Measurements from ENCODE around the gene TGFBR3. TPM values are rescaled to one million over a fixed set of nuclear protein-coding genes. Genes with fewer than 3 reads are reported as not detected.
A peak's percentile ranks its signal among the peaks of the same experiment; 100 is the strongest.

The TGFBR3 gene
- total and polyA plus RNA-seq, 4 experiments from 2014 or later, result 34.5 to 47.3 (median 42.3) TPM

DNA sequence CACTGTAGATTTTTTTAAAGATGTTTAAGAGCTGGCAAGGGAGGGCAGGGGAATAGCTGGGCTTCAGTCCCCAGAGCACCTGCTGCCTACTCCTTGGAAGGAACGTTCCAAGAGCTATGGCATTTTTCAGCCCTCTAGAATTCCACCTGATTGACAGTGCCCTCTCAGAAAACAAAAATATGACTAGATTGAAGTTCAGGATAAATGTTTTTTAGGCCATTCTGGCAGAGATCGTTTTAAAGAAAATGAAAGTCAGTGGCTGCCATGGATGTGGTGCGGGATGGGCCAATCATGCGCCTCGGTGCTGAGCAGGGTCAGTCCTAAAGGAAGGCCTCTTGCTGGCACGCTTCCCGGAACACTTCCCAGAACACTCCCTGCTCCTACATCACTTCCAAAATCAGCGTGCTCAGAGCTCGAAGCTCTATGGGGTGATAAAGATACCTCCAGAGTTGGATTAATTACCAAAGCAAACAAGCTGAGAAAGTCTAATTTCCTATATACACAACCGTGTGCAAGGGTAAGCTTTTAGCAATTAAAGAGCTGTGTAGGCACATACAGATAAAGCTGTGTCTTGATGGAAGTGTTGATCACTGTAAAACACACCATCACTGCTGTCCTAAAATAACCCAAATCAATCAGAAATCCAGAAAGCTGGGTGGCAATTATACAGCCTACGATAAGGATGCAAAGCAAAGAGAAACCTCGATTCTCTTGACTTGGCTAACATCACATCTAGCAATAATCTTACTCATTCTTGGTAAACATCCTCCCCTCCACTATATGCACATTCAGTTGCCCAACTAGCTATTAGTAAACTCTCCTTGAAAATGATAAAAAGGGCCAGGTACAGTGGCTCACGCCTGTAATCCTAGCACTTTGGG lies 34.6 kb downstream of the TGFBR3 start:
- Histone ChIP-seq H3K9me3 (ENCODE audit: control insufficient read depth in 1 of 2, low read length in 2 of 2) (no peaks in the 10 kb centered on the region), H3K27me3 (ENCODE audit: insufficient read depth, low read length) (no peaks in the 10 kb centered on the region), H3K36me3 (ENCODE audit: insufficient read depth, low read length) (no peaks in the 10 kb centered on the region), H3K4me1 (ENCODE audit: insufficient read depth, low read length) (peaks cover under 1% of the 10 kb centered on the region), H3K27ac (ENCODE audit: low read depth, low read length) (no peak overlapping the region), H3K4me3 (ENCODE audit: low read length in 2 of 2) (no peak overlapping the region)
- intact Hi-C loops (cut with micrococcal nuclease), result no loop called here
- DNase-seq, result no peak
- Mint-ChIP-seq H3K27me3 (no peaks in the 10 kb centered on the region), H3K4me1 (peaks cover 9 to 33% (median 19%) of the 10 kb centered on the region in 4 donors), H3K27ac (peak overlapping the region in 1 of 7 donors; percentile 37), H3K9me3 (peaks cover 0 to 3% (median 0%) of the 10 kb centered on the region in 8 donors), H3K36me3 (peaks cover 8 to 11% of the 10 kb centered on the region in 2 donors), H3K4me3 (no peak overlapping the region)
- POLR2A ChIA-PET (ENCODE audit: partially characterized antibody), result interaction anchor here (1.1 kb wide), 1 partner anchor 9 kb away, joined by 3 read pairs; no protein-coding TSS in a partner anchor
- CTCF ChIA-PET (ENCODE audit: partially characterized antibody), result interaction anchor here (2.1 to 2.6 kb wide), 2 partner anchors 13 to 339 kb away, joined by 6 read pairs; no protein-coding TSS in a partner anchor

DNA sequence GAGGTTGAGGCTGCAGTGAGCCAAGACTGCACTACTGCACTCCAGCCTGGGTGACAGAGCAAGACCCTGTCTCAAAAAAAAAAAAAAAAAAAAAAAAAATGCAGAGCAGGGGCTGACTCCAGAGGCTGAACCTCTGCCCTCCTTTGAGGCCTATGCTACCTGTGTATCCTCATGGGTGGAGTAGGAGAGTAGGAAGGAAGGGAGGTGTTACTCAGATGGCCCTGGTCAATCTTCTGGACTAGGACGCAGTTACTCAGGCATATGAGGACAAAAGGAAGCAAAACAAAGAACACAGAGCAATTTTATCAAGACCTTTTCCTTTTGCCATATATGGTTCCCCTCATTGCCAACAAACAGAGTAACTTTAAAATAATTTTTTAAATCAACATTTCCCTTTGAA lies 35.2 kb downstream of the TGFBR3 start:
- POLR2A ChIA-PET (ENCODE audit: partially characterized antibody), result no interaction called here
- no peak for DNase-seq
- H3K36me3 ChIP-seq (ENCODE audit: insufficient read depth, low read length), result no peaks in the 10 kb centered on the region
- CTCF ChIA-PET (ENCODE audit: partially characterized antibody), result interaction anchor here (2.1 to 2.6 kb wide), 2 partner anchors 13 to 338 kb away, joined by 6 read pairs; no protein-coding TSS in a partner anchor
- H3K27me3 Mint-ChIP-seq, result no peaks in the 10 kb centered on the region
- peaks cover 6 to 11% of the 10 kb centered on the region in 2 donors for H3K36me3 Mint-ChIP-seq
- H3K27ac ChIP-seq (ENCODE audit: low read depth, low read length), result no peak overlapping the region
- H3K9me3 Mint-ChIP-seq, result peaks cover 0 to 3% (median 0%) of the 10 kb centered on the region in 8 donors
- H3K4me3 Mint-ChIP-seq, result no peak overlapping the region
- H3K4me3 ChIP-seq (ENCODE audit: low read length in 2 of 2), result no peak overlapping the region
- H3K27me3 ChIP-seq (ENCODE audit: insufficient read depth, low read length), result no peaks in the 10 kb centered on the region
- intact Hi-C loops (cut with micrococcal nuclease), result no loop called here
- H3K9me3 ChIP-seq (ENCODE audit: control insufficient read depth in 1 of 2, low read length in 2 of 2), result no peaks in the 10 kb centered on the region
- no peak overlapping the region for H3K27ac Mint-ChIP-seq
- peaks cover 6% of the 10 kb centered on the region for H3K4me1 ChIP-seq (ENCODE audit: insufficient read depth, low read length)
- H3K4me1 Mint-ChIP-seq, result peaks cover 9 to 40% (median 21%) of the 10 kb centered on the region in 4 donors

GRCh38 chr1:91847851-91848250 lies 38.1 kb downstream of the TGFBR3 start:
- CTCF ChIA-PET (ENCODE audit: partially characterized antibody), result interaction anchor here (0.9 kb wide), 1 partner anchor 18 kb away, joined by 3 read pairs; no protein-coding TSS in a partner anchor
- Mint-ChIP-seq H3K4me3 (peak overlapping the region in 1 of 8 donors; percentile 68), H3K27ac (peak overlapping the region in 2 of 7 donors; percentile 17 to 68), H3K9me3 (peaks cover 0 to 1% (median 0%) of the 10 kb centered on the region in 8 donors), H3K36me3 (peaks cover 6 to 17% of the 10 kb centered on the region in 2 donors), H3K4me1 (peaks cover 16 to 68% (median 34%) of the 10 kb centered on the region in 4 donors), H3K27me3 (no peaks in the 10 kb centered on the region)
- Histone ChIP-seq H3K4me1 (ENCODE audit: insufficient read depth, low read length) (peaks cover 17% of the 10 kb centered on the region), H3K9me3 (ENCODE audit: control insufficient read depth in 1 of 2, low read length in 2 of 2) (no peaks in the 10 kb centered on the region), H3K36me3 (ENCODE audit: insufficient read depth, low read length) (no peaks in the 10 kb centered on the region), H3K4me3 (ENCODE audit: low read length in 2 of 2) (no peak overlapping the region), H3K27me3 (ENCODE audit: insufficient read depth, low read length) (no peaks in the 10 kb centered on the region), H3K27ac (ENCODE audit: low read depth, low read length) (no peak overlapping the region)
- POLR2A ChIA-PET (ENCODE audit: partially characterized antibody), result no interaction called here
- intact Hi-C loops (cut with micrococcal nuclease), result no loop called here
- DNase-seq, result no peak

- peak overlapping the region in 3 of 7 donors; percentile 3 to 60 (median 20) for H3K27ac Mint-ChIP-seq
Measured at GRCh38 chr1:91846639-91847013, 39.3 kb downstream of the TGFBR3 start.

GRCh38 chr1:91846007-91846638 lies 39.8 kb downstream of the TGFBR3 start:
- no peaks in the 10 kb centered on the region for H3K36me3 ChIP-seq (ENCODE audit: insufficient read depth, low read length)
- H3K4me3 ChIP-seq (ENCODE audit: low read length in 2 of 2), result no peak overlapping the region
- Mint-ChIP-seq H3K36me3 (peaks cover 4 to 17% of the 10 kb centered on the region in 2 donors), H3K27me3 (no peaks in the 10 kb centered on the region), H3K27ac (no peak overlapping the region), H3K4me3 (no peak overlapping the region), H3K9me3 (peaks cover 0 to 4% (median 0%) of the 10 kb centered on the region in 8 donors), H3K4me1 (peaks cover 19 to 83% (median 43%) of the 10 kb centered on the region in 4 donors)
- ChIA-PET CTCF (ENCODE audit: partially characterized antibody) (no interaction called here), POLR2A (ENCODE audit: partially characterized antibody) (no interaction called here)
- peaks cover 23% of the 10 kb centered on the region for H3K4me1 ChIP-seq (ENCODE audit: insufficient read depth, low read length)
- no peak for DNase-seq
- H3K9me3 ChIP-seq (ENCODE audit: control insufficient read depth in 1 of 2, low read length in 2 of 2), result no peaks in the 10 kb centered on the region
- H3K27me3 ChIP-seq (ENCODE audit: insufficient read depth, low read length), result no peaks in the 10 kb centered on the region
- no peak overlapping the region for H3K27ac ChIP-seq (ENCODE audit: low read depth, low read length)
- intact Hi-C loops (cut with micrococcal nuclease), result no loop called here

More at GRCh38 chr1:91846639-91847013, 39.3 kb downstream of the TGFBR3 start:
- Histone ChIP-seq H3K4me3 (ENCODE audit: low read length in 2 of 2) (no peak overlapping the region), H3K4me1 (ENCODE audit: insufficient read depth, low read length) (peaks cover 23% of the 10 kb centered on the region), H3K9me3 (ENCODE audit: control insufficient read depth in 1 of 2, low read length in 2 of 2) (no peaks in the 10 kb centered on the region), H3K36me3 (ENCODE audit: insufficient read depth, low read length) (no peaks in the 10 kb centered on the region), H3K27ac (ENCODE audit: low read depth, low read length) (no peak overlapping the region), H3K27me3 (ENCODE audit: insufficient read depth, low read length) (no peaks in the 10 kb centered on the region)
- H3K27me3 Mint-ChIP-seq, result no peaks in the 10 kb centered on the region
- H3K9me3 Mint-ChIP-seq, result peaks cover 0 to 1% (median 0%) of the 10 kb centered on the region in 8 donors
- peaks cover 21 to 80% (median 43%) of the 10 kb centered on the region in 4 donors for H3K4me1 Mint-ChIP-seq
- H3K36me3 Mint-ChIP-seq, result peaks cover 4 to 17% of the 10 kb centered on the region in 2 donors
- ChIA-PET CTCF (ENCODE audit: partially characterized antibody) (no interaction called here), POLR2A (ENCODE audit: partially characterized antibody) (no interaction called here)
- no peak overlapping the region for H3K4me3 Mint-ChIP-seq
- DNase-seq, result no peak
- intact Hi-C loops (cut with micrococcal nuclease), result no loop called here

- DNase-seq, result no peak
- H3K36me3 Mint-ChIP-seq, result peaks cover 1 to 17% of the 10 kb centered on the region in 2 donors
- Histone ChIP-seq H3K27me3 (ENCODE audit: insufficient read depth, low read length) (no peaks in the 10 kb centered on the region), H3K4me1 (ENCODE audit: insufficient read depth, low read length) (peaks cover 23% of the 10 kb centered on the region), H3K4me3 (ENCODE audit: low read length in 2 of 2) (no peak overlapping the region), H3K36me3 (ENCODE audit: insufficient read depth, low read length) (no peaks in the 10 kb centered on the region), H3K27ac (ENCODE audit: low read depth, low read length) (no peak overlapping the region), H3K9me3 (ENCODE audit: control insufficient read depth in 1 of 2, low read length in 2 of 2) (no peaks in the 10 kb centered on the region)
- H3K4me1 Mint-ChIP-seq, result peaks cover 21 to 80% (median 38%) of the 10 kb centered on the region in 4 donors
- intact Hi-C loops (cut with micrococcal nuclease), result no loop called here
- H3K27me3 Mint-ChIP-seq, result no peaks in the 10 kb centered on the region
- CTCF ChIA-PET (ENCODE audit: partially characterized antibody), result no interaction called here
- H3K4me3 Mint-ChIP-seq, result no peak overlapping the region
- POLR2A ChIA-PET (ENCODE audit: partially characterized antibody), result no interaction called here
- peaks cover 0 to 4% (median 0%) of the 10 kb centered on the region in 8 donors for H3K9me3 Mint-ChIP-seq
- peak overlapping the region in 2 of 7 donors; percentile 17 to 52 for H3K27ac Mint-ChIP-seq
Measured at GRCh38 chr1:91844862-91845528, 41.0 kb downstream of the TGFBR3 start.
